ENCODE measurements around the gene SIRT2.

DNA sequence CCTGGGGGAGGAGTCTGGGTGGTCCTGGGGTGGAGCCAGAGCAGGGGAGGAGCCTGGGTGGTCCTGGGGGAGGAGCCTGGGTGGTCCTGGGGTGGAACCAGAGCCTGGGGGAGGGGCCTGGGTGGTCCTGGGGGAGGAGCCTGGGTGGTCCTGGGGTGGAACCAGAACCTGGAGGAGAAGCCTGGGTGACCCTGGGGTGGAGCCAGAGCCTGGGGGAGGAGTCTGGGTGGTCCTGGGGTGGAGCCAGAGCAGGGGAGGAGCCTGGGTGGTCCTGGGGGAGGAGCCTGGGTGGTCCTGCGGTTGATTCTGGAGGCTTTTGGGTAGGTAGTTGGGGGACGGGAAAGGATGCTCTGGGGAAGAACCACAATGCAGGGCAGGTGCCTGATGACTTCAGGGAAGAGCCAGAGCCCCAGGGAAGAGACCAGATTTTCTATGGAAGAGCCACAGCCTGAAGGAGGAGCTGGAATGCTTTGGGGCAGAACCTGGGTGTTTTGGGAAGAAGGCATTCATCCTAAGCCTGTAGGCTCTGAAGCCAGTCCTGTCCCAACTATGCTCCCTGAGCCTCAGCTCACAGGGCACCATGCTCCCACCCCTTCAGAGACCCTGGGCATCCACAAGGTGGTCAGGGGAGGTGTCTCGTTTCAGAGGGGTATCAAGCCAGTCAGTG, 46.3 kb upstream of the SIRT2 start:
- TF ChIP-seq, protein P1, sequence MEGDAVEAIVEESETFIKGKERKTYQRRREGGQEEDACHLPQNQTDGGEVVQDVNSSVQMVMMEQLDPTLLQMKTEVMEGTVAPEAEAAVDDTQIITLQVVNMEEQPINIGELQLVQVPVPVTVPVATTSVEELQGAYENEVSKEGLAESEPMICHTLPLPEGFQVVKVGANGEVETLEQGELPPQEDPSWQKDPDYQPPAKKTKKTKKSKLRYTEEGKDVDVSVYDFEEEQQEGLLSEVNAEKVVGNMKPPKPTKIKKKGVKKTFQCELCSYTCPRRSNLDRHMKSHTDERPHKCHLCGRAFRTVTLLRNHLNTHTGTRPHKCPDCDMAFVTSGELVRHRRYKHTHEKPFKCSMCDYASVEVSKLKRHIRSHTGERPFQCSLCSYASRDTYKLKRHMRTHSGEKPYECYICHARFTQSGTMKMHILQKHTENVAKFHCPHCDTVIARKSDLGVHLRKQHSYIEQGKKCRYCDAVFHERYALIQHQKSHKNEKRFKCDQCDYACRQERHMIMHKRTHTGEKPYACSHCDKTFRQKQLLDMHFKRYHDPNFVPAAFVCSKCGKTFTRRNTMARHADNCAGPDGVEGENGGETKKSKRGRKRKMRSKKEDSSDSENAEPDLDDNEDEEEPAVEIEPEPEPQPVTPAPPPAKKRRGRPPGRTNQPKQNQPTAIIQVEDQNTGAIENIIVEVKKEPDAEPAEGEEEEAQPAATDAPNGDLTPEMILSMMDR (IDR thresholded peaks at IDR 0.05), result no peak
- no peak for TF ChIP-seq POLR2A (IDR thresholded peaks at IDR 0.05)
